HepG2 (cell line): ENCODE results near the gene B3GALNT2. TPM values are rescaled to one million over a fixed set of nuclear protein-coding genes. Genes with fewer than 3 reads are reported as not detected.

Experiments
- ATAC-seq: fragments of 200-7000 bp; cut with Tn5 transposase; 3 replicates; pipeline ENCODE4 v1.9.1; 2020; ENCODE audit warnings: mild to moderate bottlenecking, moderate library complexity
- BruUV-seq: library from RNA; stranded (reverse); fragments of 400-500 nt; replicated peaks from 2 replicates; lab custom pipeline; 2021; lab: Mats Ljungman, UMichigan
- CTCF ChIA-PET: fragments of 300-600 bp; formaldehyde crosslinking; extraction: SDS; loops from one replicate; lab custom pipeline; 2021; ENCODE audit warnings: low total read pairs, inconsistent platforms, low intra/inter-chr PET ratio; lab: Yijun Ruan, JAX
- POLR2A ChIA-PET: fragments of 350-600 bp; sonication (Branson Sonifier 250); formaldehyde crosslinking; loops from one replicate; lab custom pipeline; 2020; ENCODE audit warnings: antibody characterized with exemption, inconsistent platforms; lab: Yijun Ruan, JAX
- DNase-seq: peaks from one replicate; pipeline ENCODE4 v3.0.0-alpha.2; 2015; ENCODE audit warnings: low spot score
- FAIRE-seq: peaks from 3 replicates; lab custom pipeline; 2011; peaks lifted over from hg19 to GRCh38; lab: Jason Lieb, UNC
- H2AFZ ChIP-seq: one replicate; pipeline ENCODE4 v1.6.1; 2011; ENCODE audit warnings: low read length, inconsistent platforms
- H3K27ac ChIP-seq: fragments of 300-600 bp; 3 replicates; pipeline ENCODE4 v1.8.0; 2011; ENCODE audit warnings: mixed run types, mild to moderate bottlenecking, mixed read lengths, low read length, inconsistent platforms; ENCODE audit not compliant: insufficient read depth; ENCODE audit errors: extremely low read length
- H3K27me3 ChIP-seq, 2 experiments: fragments of 200-600 bp in 1 of 2; 2 replicates in 1 of 2; 3 replicates in 1 of 2; pipeline versions ENCODE4 v1.6.0 to v1.8.0; 2011; ENCODE audit warnings: low read length in 2 of 2, mild to moderate bottlenecking in 2 of 2, moderate library complexity in 2 of 2, inconsistent platforms in 1 of 2; ENCODE audit not compliant: insufficient read depth in 2 of 2, control insufficient read depth in 1 of 2
- H3K36me3 ChIP-seq, 2 experiments: fragments of 200-600 bp in 1 of 2; replicated peaks in 1 of 2; 2 replicates in 1 of 2; 3 replicates in 1 of 2; pipeline versions ENCODE4 v1.5.1 to v1.8.0; 2011; ENCODE audit warnings: low read length in 2 of 2, inconsistent platforms in 1 of 2; ENCODE audit not compliant: insufficient read depth in 2 of 2, control insufficient read depth in 1 of 2
- H3K4me1 ChIP-seq: 2 replicates; pipeline ENCODE4 v1.5.1; 2012; ENCODE audit warnings: low read length, inconsistent platforms; ENCODE audit not compliant: insufficient read depth
- H3K4me2 ChIP-seq: 2 replicates; pipeline ENCODE4 v1.6.0; 2011; ENCODE audit warnings: low read depth, low read length, inconsistent platforms
- H3K4me3 ChIP-seq, 3 experiments: fragments of 200-600 bp in 1 of 3; sonication (generic), shearing (Covaris generic) in 1 of 3; replicated peaks in 1 of 3; 2 replicates each; pipeline ENCODE4 v1.5.1; 2011 to 2016; ENCODE audit warnings: low read length in 3 of 3, inconsistent platforms in 2 of 3, low read depth in 2 of 3, mild to moderate bottlenecking in 2 of 3, control low read depth in 1 of 3, mixed read lengths in 1 of 3; ENCODE audit not compliant: insufficient read depth in 1 of 3
- H3K79me2 ChIP-seq: one replicate; pipeline ENCODE4 v1.6.1; 2011; ENCODE audit warnings: low read length, inconsistent platforms; ENCODE audit not compliant: insufficient read depth
- H3K9ac ChIP-seq: 2 replicates; pipeline ENCODE4 v1.6.0; 2011; ENCODE audit warnings: mild to moderate bottlenecking, low read depth, low read length, inconsistent platforms; ENCODE audit not compliant: insufficient read depth
- H3K9me3 ChIP-seq: 2 replicates; pipeline ENCODE4 v1.5.1; 2012; ENCODE audit warnings: mild to moderate bottlenecking, low read length
- H4K20me1 ChIP-seq: 2 replicates; pipeline ENCODE4 v1.6.0; 2011; ENCODE audit warnings: inconsistent platforms, mild to moderate bottlenecking, low read length, moderate library complexity; ENCODE audit not compliant: insufficient read depth
- ASH2L ChIP-seq: fragments of 300-600, 200-600 bp; sonication (generic); IDR thresholded peaks from 2 replicates; pipeline ENCODE4 v1.7.0; 2017; ENCODE audit warnings: low read depth, mild to moderate bottlenecking, moderate library complexity, mixed read lengths, low read length; ENCODE audit not compliant: insufficient read length
- HNF4G ChIP-seq, 2 experiments: sonication (generic) in 1 of 2; formaldehyde crosslinking in 1 of 2; IDR thresholded peaks; 2 replicates each; pipeline versions ENCODE4 v1.4.0 to v1.6.1; 2011 to 2020; ENCODE audit warnings: borderline replicate concordance in 2 of 2, low read depth in 2 of 2, mild to moderate bottlenecking in 2 of 2, low read length in 1 of 2, missing genetic modification reagents in 1 of 2, moderate library complexity in 1 of 2
- KAT2B ChIP-seq: fragments of 150-350 bp; IDR thresholded peaks from 2 replicates; pipeline ENCODE4 v1.6.1; 2014; ENCODE audit warnings: low read depth, low read length, borderline replicate concordance
- PCBP1 ChIP-seq: fragments of 200-400 bp; formaldehyde crosslinking; IDR thresholded peaks from 2 replicates; pipeline ENCODE4 v1.6.1; 2017; ENCODE audit warnings: mild to moderate bottlenecking, low read depth, low read length, borderline replicate concordance
- PCBP2 ChIP-seq: fragments of 200-400 bp; formaldehyde crosslinking; optimal IDR thresholded peaks from 2 replicates; pipeline ENCODE3; 2018; ENCODE audit warnings: low read length, low read depth; ENCODE audit not compliant: poor library complexity, severe bottlenecking
- POLR2AphosphoS5 ChIP-seq: IDR thresholded peaks from 2 replicates; pipeline ENCODE4 v1.6.1; 2012; ENCODE audit warnings: low read depth, low read length
- SALL1 ChIP-seq: sonication (generic); formaldehyde crosslinking; IDR thresholded peaks from 2 replicates; pipeline ENCODE4 v1.8.0; 2022; ENCODE audit warnings: mild to moderate bottlenecking, missing genetic modification reagents
- SALL2 ChIP-seq: sonication (generic); formaldehyde crosslinking; IDR thresholded peaks from 2 replicates; pipeline ENCODE4 v1.8.1; 2023; ENCODE audit warnings: mild to moderate bottlenecking, missing genetic modification reagents, inconsistent platforms
- SMAD1 ChIP-seq: sonication (generic); formaldehyde crosslinking; IDR thresholded peaks from 2 replicates; pipeline ENCODE4 v1.4.0; 2020; ENCODE audit warnings: missing genetic modification reagents, low read depth, mild to moderate bottlenecking, borderline replicate concordance
- SMYD3 ChIP-seq: sonication (generic); formaldehyde crosslinking; IDR thresholded peaks from 2 replicates; pipeline ENCODE4 v1.8.1; 2023; ENCODE audit warnings: mild to moderate bottlenecking, missing genetic modification reagents
- SOX5 ChIP-seq: IDR thresholded peaks from 2 replicates; pipeline ENCODE4 v1.6.1; 2016; ENCODE audit warnings: borderline replicate concordance
- SP2 ChIP-seq: sonication (generic); formaldehyde crosslinking; IDR thresholded peaks from 2 replicates; pipeline ENCODE4 v1.5.1; 2020; ENCODE audit warnings: mild to moderate bottlenecking, missing genetic modification reagents
- TBL1XR1 ChIP-seq: fragments of 150-350 bp; IDR thresholded peaks from 2 replicates; pipeline ENCODE4 v1.6.1; 2014; ENCODE audit warnings: borderline replicate concordance, low read length; ENCODE audit not compliant: partially characterized antibody
- THRA ChIP-seq: sonication (generic); formaldehyde crosslinking; IDR thresholded peaks from 2 replicates; pipeline ENCODE4 v1.4.0; 2020; ENCODE audit warnings: missing genetic modification reagents, borderline replicate concordance
- XBP1 ChIP-seq: sonication (generic); formaldehyde crosslinking; IDR thresholded peaks from 2 replicates; pipeline ENCODE4 v1.5.0; 2020; ENCODE audit warnings: missing genetic modification reagents
- ZBTB33 ChIP-seq: sonication (generic); formaldehyde crosslinking; IDR thresholded peaks from 2 replicates; pipeline ENCODE4 v1.4.0; 2020; ENCODE audit warnings: missing genetic modification reagents
- ZMYM4 ChIP-seq: sonication (generic); formaldehyde crosslinking; IDR thresholded peaks from 2 replicates; pipeline ENCODE4 v1.8.1; 2023; ENCODE audit warnings: mild to moderate bottlenecking, missing genetic modification reagents
- ZNF260 ChIP-seq: sonication (generic); formaldehyde crosslinking; IDR thresholded peaks from 2 replicates; pipeline ENCODE4 v1.4.0; 2020; ENCODE audit warnings: missing genetic modification reagents, low read depth, mild to moderate bottlenecking, borderline replicate concordance
- ZNF580 ChIP-seq: IDR thresholded peaks from 2 replicates; pipeline ENCODE4 v1.6.1; 2016; ENCODE audit warnings: low read depth, borderline replicate concordance
- WGBS: methylation state at CpG from one replicate; pipeline ENCODE4 v1.1.6; 2017; ENCODE audit warnings: low lambda C conversion rate; 5-methylcytosine and 5-hydroxymethylcytosine counted together
- in situ Hi-C: cut with HindIII; loops from 2 replicates; pipeline ENCODE4 v1.10.0; 2017; ENCODE audit warnings: low pct_unique_long_range_greater_than_20kb; ENCODE audit not compliant: extremely low pct_ligation_motif_present
- intact Hi-C: fragments of 100-400 bp; cut with micrococcal nuclease; formaldehyde crosslinking; loops from one replicate; pipeline ENCODE4 v1.10.0; 2022; ENCODE audit not compliant: unreplicated experiment
- polyA plus RNA-seq, 8 experiments: library from polyadenylated mRNA; depleted of rRNA in 3 of 8; stranded (reverse) in 7 of 8; unstranded in 1 of 8; fragments of >200 nt; fragmentation: Illumina TruSeq in 4 of 8; extraction: Trizol in 4 of 8; gene quantifications; 2 replicates each; pipeline versions ENCODE4 v1.2.1 to v1.2.3, GENCODE V29; 2011 to 2016; ENCODE audit warnings: low read depth in 4 of 8, missing spikeins in 1 of 8, mixed read lengths in 1 of 8; ENCODE audit not compliant: insufficient read depth in 1 of 8
- total RNA-seq, 5 experiments: library from RNA; depleted of rRNA; stranded (reverse); fragments of >200 nt; fragmentation: Illumina TruSeq; extraction: Trizol; gene quantifications; 2 replicates each; pipeline ENCODE4 v1.2.3, GENCODE V29; 2016; ENCODE audit warnings: low read depth in 1 of 5

The B3GALNT2 gene
- total and polyA plus RNA-seq, 2 of the 13 experiments (the other 11 are each of a cell fraction or from before 2014, with no cell fraction given): 16.5 to 28.9 TPM

GRCh38 chr1:235411489-235412486 is 92.5 kb downstream of the B3GALNT2 start:
- Histone ChIP-seq H3K36me3 (peaks cover 0 to 6% of the 10 kb centered on the region in 2 experiments; a peak in 3 of 5 replicates), H3K4me2 (peak overlapping the region; percentile 52), H3K9me3 (no peaks in the 10 kb centered on the region), H3K4me1 (peaks cover 80% of the 10 kb centered on the region), H2AFZ (no peak overlapping the region), H3K9ac (peak overlapping the region; percentile 10), H3K4me3 (peak overlapping the region in 1 of 3 experiments; percentile 4; a peak in 2 of 6 replicates), H4K20me1 (no peaks in the 10 kb centered on the region), H3K27ac (peak overlapping the region; percentile 99), H3K79me2 (peaks cover 4% of the 10 kb centered on the region), H3K27me3 (no peaks in the 10 kb centered on the region)
- 55% methylated on average over 5 of the region's 5 CpGs for WGBS
- no TSS peak for BruUV-seq
- in situ Hi-C loops: no loop called here
- intact Hi-C loops: loop anchor here (10.0 kb wide), 1 partner anchor 927 kb away; no protein-coding TSS in a partner anchor
- POLR2A ChIA-PET: interaction anchor here (1.0 to 2.2 kb wide), 3 partner anchors 9 to 84 kb away, joined by 4 to 6 read pairs (median 5); partner anchors contain the start of genes ARID4B, GGPS1 and TBCE
- FAIRE-seq (peak; percentile 56), DNase-seq (peak; percentile 80), ATAC-seq (peak; percentile 64)
- CTCF ChIA-PET: no interaction called here
- peak; percentile 73 for TF ChIP-seq HNF4G (IDR thresholded peaks at IDR 0.05; ENCODE audit: borderline replicate concordance, low read depth, low read length)
- TF ChIP-seq HNF4G (CRISPR knock-in tag; IDR thresholded peaks at IDR 0.05; ENCODE audit: borderline replicate concordance, low read depth): 0 out of 2 replicates have a peak, but pooled peaks have one; percentile 50
- peak; percentile 30 for TF ChIP-seq ASH2L
- TF ChIP-seq SALL2 (CRISPR knock-in tag): no peak
- no peak for TF ChIP-seq ZNF260 (CRISPR knock-in tag)
- 0 out of 2 replicates have a peak, but pooled peaks have one; percentile 45 for TF ChIP-seq ZBTB33 (CRISPR knock-in tag)
- TF ChIP-seq SALL1: peak; percentile 93
- peak; percentile 51; the same call in 1 of the 2 replicates for TF ChIP-seq ZNF580 (CRISPR knock-in tag)
- TF ChIP-seq TBL1XR1: peak; percentile 97
- TF ChIP-seq SP2: no peak
- TF ChIP-seq PCBP1: peak; percentile 97
- no peak for TF ChIP-seq XBP1 (CRISPR knock-in tag)
- no peak for TF ChIP-seq POLR2AphosphoS5
- TF ChIP-seq SMYD3 (CRISPR knock-in tag): peak; percentile 19; the same call in 1 of the 2 replicates
- peak; percentile 78 for TF ChIP-seq ZMYM4 (CRISPR knock-in tag)
- TF ChIP-seq SMAD1 (CRISPR knock-in tag): no peak
- peak; percentile 67 for TF ChIP-seq SOX5
- peak; percentile 93 for TF ChIP-seq PCBP2
- TF ChIP-seq KAT2B: no peak
- peak; percentile 100 for TF ChIP-seq THRA (CRISPR knock-in tag)
